GM12878 (cell line): Measurements from ENCODE around the gene COL13A1. TPM values are rescaled to one million over a fixed set of nuclear protein-coding genes. Genes with fewer than 3 reads are reported as not detected.

ENCODE experiments used
- ATAC-seq: fragments of 200-7000 bp; cut with Tn5 transposase; 3 replicates; pipeline ENCODE4 v1.9.1; 2020; ENCODE audit warnings: mild to moderate bottlenecking, moderate library complexity
- BruUV-seq: library from RNA; stranded (reverse); fragments of 400-500 nt; replicated peaks from 2 replicates; lab custom pipeline; 2021; lab: Mats Ljungman, UMichigan
- CTCF ChIA-PET: fragments of 300-600 bp; sonication (Branson Sonifier 250); formaldehyde crosslinking; extraction: SDS; loops from one replicate; lab custom pipeline; 2021; ENCODE audit warnings: inconsistent platforms; lab: Yijun Ruan, JAX
- POLR2A ChIA-PET: fragments of 350-600 bp; formaldehyde crosslinking; extraction: SDS; loops from one replicate; lab custom pipeline; 2021; ENCODE audit warnings: inconsistent platforms; lab: Charles Lee
- RAD21 ChIA-PET: fragments of 300-600 bp; sonication (Branson Sonifier 250); formaldehyde crosslinking; loops from one replicate; lab custom pipeline; 2023; ENCODE audit warnings: antibody characterized with exemption; ENCODE audit not compliant: unreplicated experiment; lab: Charles Lee
- SMC1A ChIA-PET: fragments of 300-600 bp; sonication (Branson Sonifier 250); formaldehyde crosslinking; loops from one replicate; lab custom pipeline; 2023; ENCODE audit not compliant: unreplicated experiment, uncharacterized antibody; lab: Charles Lee
- DNase-seq: peaks from one replicate; pipeline ENCODE4 v3.0.0-alpha.2; 2011; ENCODE audit warnings: low read depth, low spot score
- FAIRE-seq: peaks from 3 replicates; lab custom pipeline; 2011; peaks lifted over from hg19 to GRCh38; lab: Jason Lieb, UNC
- H2AFZ ChIP-seq: 2 replicates; pipeline ENCODE4 v1.6.0; 2011; ENCODE audit warnings: low read depth, low read length, control low read depth; ENCODE audit not compliant: control insufficient read depth
- H3K27ac ChIP-seq: 2 replicates; pipeline ENCODE4 v1.5.1; 2011; ENCODE audit warnings: control low read depth; ENCODE audit not compliant: control insufficient read depth, insufficient read depth
- H3K27me3 ChIP-seq, 2 experiments: replicated peaks in 1 of 2; 2 replicates each; pipeline versions ENCODE4 v1.6.0 to v1.6.1; 2011; ENCODE audit warnings: low read length in 1 of 2; ENCODE audit not compliant: control insufficient read depth in 2 of 2, insufficient read depth in 2 of 2
- H3K36me3 ChIP-seq, 2 experiments: 2 replicates each; pipeline ENCODE4 v1.5.1; 2011; ENCODE audit warnings: low read length in 1 of 2; ENCODE audit not compliant: control insufficient read depth in 2 of 2, insufficient read depth in 2 of 2
- H3K4me1 ChIP-seq: 2 replicates; pipeline ENCODE4 v1.6.1; 2011; ENCODE audit warnings: mild to moderate bottlenecking, low read length, moderate library complexity, mixed read lengths; ENCODE audit not compliant: control insufficient read depth, insufficient read depth
- H3K4me2 ChIP-seq: 2 replicates; pipeline ENCODE4 v1.6.0; 2011; ENCODE audit warnings: control low read depth; ENCODE audit not compliant: control insufficient read depth, insufficient read depth
- H3K4me3 ChIP-seq: fragments of 200-600 bp; sonication (generic); 2 replicates; pipeline ENCODE4 v1.5.1; 2016
- H3K79me2 ChIP-seq: 2 replicates; pipeline ENCODE4 v1.6.0; 2011; ENCODE audit warnings: low read length; ENCODE audit not compliant: control insufficient read depth, insufficient read depth
- H3K9ac ChIP-seq: 2 replicates; pipeline ENCODE4 v1.8.0; 2011; ENCODE audit warnings: low read length, control low read depth, mixed read lengths; ENCODE audit not compliant: control insufficient read depth, insufficient read depth
- H3K9me3 ChIP-seq: replicated peaks from 3 replicates; pipeline ENCODE4 v1.5.1; 2011; ENCODE audit warnings: mild to moderate bottlenecking, low read length; ENCODE audit not compliant: control insufficient read depth, insufficient read depth
- H4K20me1 ChIP-seq: 2 replicates; pipeline ENCODE4 v1.6.0; 2011; ENCODE audit not compliant: control insufficient read depth, insufficient read depth
- DPF2 ChIP-seq: fragments of 450-650 bp; IDR thresholded peaks from 2 replicates; pipeline ENCODE4 v1.6.1; 2017; ENCODE audit warnings: mild to moderate bottlenecking
- LARP7 ChIP-seq: fragments of 450-650 bp; IDR thresholded peaks from 2 replicates; pipeline ENCODE4 v1.6.1; 2017; ENCODE audit warnings: mild to moderate bottlenecking
- MYB ChIP-seq: fragments of 150-350 bp; IDR thresholded peaks from 2 replicates; pipeline ENCODE4 v1.6.1; 2014; ENCODE audit warnings: mild to moderate bottlenecking, low read depth, low read length, borderline replicate concordance
- NFYA ChIP-seq: IDR thresholded peaks from 2 replicates; pipeline ENCODE4 v1.6.1; 2011; ENCODE audit warnings: low read depth, mild to moderate bottlenecking, low read length, improper control_type of control experiment, borderline replicate concordance
- NR2C1 ChIP-seq: fragments of 450-650 bp; IDR thresholded peaks from 2 replicates; pipeline ENCODE4 v1.6.1; 2017; ENCODE audit warnings: antibody characterized with exemption, mild to moderate bottlenecking, moderate library complexity
- PKNOX1 ChIP-seq: fragments of 450-650 bp; IDR thresholded peaks from 2 replicates; pipeline ENCODE4 v1.6.1; 2016; ENCODE audit warnings: mild to moderate bottlenecking
- RAD21 ChIP-seq: IDR thresholded peaks from 2 replicates; pipeline ENCODE4 v1.6.1; 2011; ENCODE audit warnings: mild to moderate bottlenecking, low read depth, low read length, moderate library complexity; ENCODE audit not compliant: insufficient read depth
- RFX5 ChIP-seq: IDR thresholded peaks from 2 replicates; pipeline ENCODE4 v1.6.1; 2011; ENCODE audit warnings: low read depth, low read length, improper control_type of control experiment
- SMARCA5 ChIP-seq: fragments of 450-650 bp; IDR thresholded peaks from 2 replicates; pipeline ENCODE4 v1.6.1; 2017; ENCODE audit warnings: mild to moderate bottlenecking
- STAT1 ChIP-seq: fragments of 450-650 bp; conservative IDR thresholded peaks from 2 replicates; pipeline ENCODE4 v1.6.1; 2014; ENCODE audit warnings: antibody characterized with exemption, mild to moderate bottlenecking
- STAT3 ChIP-seq: IDR thresholded peaks from 2 replicates; pipeline ENCODE4 v1.6.1; 2011; ENCODE audit warnings: low read depth, low read length, improper control_type of control experiment
- TARDBP ChIP-seq: IDR thresholded peaks from 2 replicates; pipeline ENCODE4 v1.6.1; 2016; ENCODE audit warnings: borderline replicate concordance
- ZBTB33 ChIP-seq: fragments of 450-650 bp; IDR thresholded peaks from 2 replicates; pipeline ENCODE4 v1.6.1; 2017; ENCODE audit warnings: mild to moderate bottlenecking
- ZNF24 ChIP-seq: fragments of 450-650 bp; IDR thresholded peaks from 2 replicates; pipeline ENCODE4 v1.6.1; 2017; ENCODE audit warnings: antibody characterized with exemption, mild to moderate bottlenecking
- ZNF384 ChIP-seq: IDR thresholded peaks from 2 replicates; pipeline ENCODE4 v1.6.1; 2012; ENCODE audit warnings: low read depth, mild to moderate bottlenecking, low read length, improper control_type of control experiment, borderline replicate concordance
- ZSCAN29 ChIP-seq: fragments of 450-650 bp; IDR thresholded peaks from 2 replicates; pipeline ENCODE4 v1.6.1; 2017; ENCODE audit warnings: mild to moderate bottlenecking, moderate library complexity
- WGBS: methylation state at CpG from one replicate; pipeline ENCODE4 v1.1.6; 2016; ENCODE audit warnings: low lambda C conversion rate; ENCODE audit not compliant: insufficient replicate concordance, insufficient coverage; ENCODE audit errors: missing lambda C conversion rate; 5-methylcytosine and 5-hydroxymethylcytosine counted together
- in situ Hi-C: fragments of 300-500 bp; cut with MboI; formaldehyde crosslinking; loops from 9 replicates; pipeline ENCODE4 v1.14.3; 2018; ENCODE audit warnings: mixed read lengths
- intact Hi-C: fragments of 100-400 bp; cut with micrococcal nuclease; formaldehyde crosslinking; loops from one replicate; pipeline ENCODE4 v1.14.2; 2022; ENCODE audit not compliant: unreplicated experiment
- polyA plus RNA-seq, 11 experiments: library from polyadenylated mRNA; depleted of rRNA in 4 of 11; unstranded in 6 of 11; stranded (reverse) in 5 of 11; fragments of >200 nt; fragmentation: Nextera tagmentation in 4 of 11; fragmentation: Illumina TruSeq in 1 of 11; extraction: Ambion mirVana in 4 of 11; extraction: Trizol in 1 of 11; gene quantifications; 1 replicate in 1 of 11; 2 replicates in 10 of 11; pipeline versions ENCODE4 v1.2.1 to v1.2.3, GENCODE V29; 2011 to 2016; ENCODE audit warnings: inconsistent platforms in 2 of 11, missing spikeins in 2 of 11, low read depth in 1 of 11
- total RNA-seq, 4 experiments: library from RNA; depleted of rRNA in 3 of 4; stranded (reverse); fragments of >200 nt in 3 of 4; fragmentation: Illumina TruSeq in 1 of 4; extraction: Trizol in 1 of 4; gene quantifications; 2 replicates each; pipeline versions ENCODE4 v1.2.1 to v1.2.3, GENCODE V29; 2013 to 2021

The COL13A1 gene
- total and polyA plus RNA-seq, 10 of the 15 experiments (the other 5 are each of a cell fraction or from before 2014, with no cell fraction given) = 0.03 to 0.15 (median 0.05) TPM; not detected in 7

DNA sequence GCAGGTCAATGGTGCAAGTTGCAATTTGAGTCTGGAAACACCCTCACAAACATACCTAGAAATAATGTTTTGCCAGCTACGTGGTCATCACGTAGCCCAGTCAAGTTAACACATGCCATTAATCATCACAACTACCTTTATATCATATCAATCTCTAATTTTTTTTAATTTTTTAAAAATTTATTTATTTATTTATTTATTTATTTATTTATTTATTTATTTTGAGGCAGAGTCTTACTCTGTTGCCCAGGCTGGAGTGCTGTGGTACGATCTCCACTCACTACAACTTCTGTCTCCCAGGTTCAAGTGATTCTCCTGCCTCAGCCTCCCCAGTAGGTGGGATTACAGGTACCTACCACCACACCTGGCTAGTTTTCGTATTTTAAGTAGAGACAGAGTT is 198.6 kb downstream of the COL13A1 start:
- no peak overlapping the region for H2AFZ ChIP-seq
- H3K27ac ChIP-seq = no peak overlapping the region
- ChIA-PET CTCF (no interaction called here), RAD21 (no interaction called here), SMC1A (no interaction called here), POLR2A (interaction anchor here (0.6 kb wide), 1 partner anchor 11 kb away, joined by 3 read pairs; no protein-coding TSS in a partner anchor)
- H3K4me1 ChIP-seq = no peaks in the 10 kb centered on the region
- no peak for TF ChIP-seq STAT3
- no peak for TF ChIP-seq NFYA
- TF ChIP-seq RAD21 = no peak
- no peak for TF ChIP-seq STAT1
- ATAC-seq (no peak), DNase-seq (no peak), FAIRE-seq (no peak)
- H3K4me2 ChIP-seq = no peak overlapping the region
- H3K4me3 ChIP-seq = no peak overlapping the region
- no peaks in the 10 kb centered on the region for H3K27me3 ChIP-seq
- BruUV-seq = no TSS peak
- no peaks in the 10 kb centered on the region for H3K79me2 ChIP-seq
- H3K9me3 ChIP-seq = no peaks in the 10 kb centered on the region
- no peaks in the 10 kb centered on the region for H4K20me1 ChIP-seq
- H3K9ac ChIP-seq = no peak overlapping the region
- H3K36me3 ChIP-seq = no peaks in the 10 kb centered on the region
- in situ Hi-C loops (no loop called here), intact Hi-C loops (no loop called here)
- 17% methylated on average over 4 of the region's 4 CpGs for WGBS

DNA sequence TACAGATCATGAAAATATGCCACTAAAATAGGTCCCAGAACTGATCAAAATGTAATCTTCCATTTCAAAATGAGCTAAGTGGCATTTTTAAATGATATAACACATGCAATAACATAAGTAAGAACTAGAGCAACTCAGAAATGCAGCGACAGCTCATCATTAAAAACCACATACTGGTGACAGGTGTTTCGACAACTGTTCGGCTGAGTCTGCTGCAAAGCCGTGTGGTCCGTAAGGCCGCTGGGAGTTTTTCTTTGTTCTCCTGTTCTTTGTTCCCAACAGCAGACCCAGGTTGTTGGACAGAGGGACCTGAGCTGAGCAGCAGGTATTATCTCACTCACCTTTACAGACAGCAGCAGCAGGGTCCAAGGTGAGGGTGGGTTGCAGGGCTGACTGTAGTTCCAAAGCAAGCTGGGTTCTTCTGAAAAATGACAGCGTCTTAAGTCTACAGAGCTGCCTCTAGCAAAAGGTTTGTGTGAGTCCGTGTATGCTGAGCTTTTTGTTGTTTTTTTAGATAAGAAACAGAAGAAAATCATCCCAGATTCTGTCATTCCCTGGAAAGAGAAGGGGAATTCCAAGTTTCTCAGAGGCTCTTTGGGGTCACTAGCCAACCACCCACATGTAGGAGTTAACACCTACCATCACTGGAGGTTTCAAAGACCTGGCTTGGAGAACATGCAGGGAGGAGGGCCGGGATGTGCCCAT is 205.6 kb downstream of the COL13A1 start:
- no peaks in the 10 kb centered on the region for H3K79me2 ChIP-seq
- in situ Hi-C loops = no loop called here
- H3K4me3 ChIP-seq = no peak overlapping the region
- ATAC-seq (no peak), FAIRE-seq (no peak), DNase-seq (no peak)
- no peaks in the 10 kb centered on the region for H3K4me1 ChIP-seq
- H3K9ac ChIP-seq = no peak overlapping the region
- intact Hi-C loops = no loop called here
- H3K27me3 ChIP-seq = no peaks in the 10 kb centered on the region
- ChIA-PET SMC1A (no interaction called here), RAD21 (no interaction called here), POLR2A (no interaction called here), CTCF (interaction anchor here (0.8 kb wide), 2 partner anchors 12 to 49 kb away, joined by 3 to 4 read pairs; no protein-coding TSS in a partner anchor)
- no peaks in the 10 kb centered on the region for H3K36me3 ChIP-seq
- 62% methylated on average over 9 of the region's 9 CpGs for WGBS
- BruUV-seq = no TSS peak
- no peak overlapping the region for H3K27ac ChIP-seq
- H3K9me3 ChIP-seq = no peaks in the 10 kb centered on the region
- no peak overlapping the region for H3K4me2 ChIP-seq
- H2AFZ ChIP-seq = no peak overlapping the region
- H4K20me1 ChIP-seq = no peaks in the 10 kb centered on the region
- TF ChIP-seq ZBTB33 (no peak), SMARCA5 (no peak), DPF2 (no peak), TARDBP (no peak), ZNF384 (no peak), RFX5 (no peak), MYB (no peak), ZSCAN29 (no peak), PKNOX1 (no peak), NR2C1 (no peak), LARP7 (no peak), ZNF24 (no peak)
